Endothelial cell of umbilical vein (primary cell): ENCODE data around the gene IFT88. TPM values are rescaled to one million over a fixed set of nuclear protein-coding genes. Genes with fewer than 3 reads are reported as not detected.
"Not testable (repeated sequence)": the region's sequence is repeated elsewhere in the genome, so short reads cannot be mapped to it uniquely, and the experiment has no call there.

Experiments used
- BruUV-seq: library from RNA; stranded (reverse); fragments of 400-500 nt; replicated peaks from 2 replicates; lab custom pipeline; 2021; lab: Mats Ljungman, UMichigan
- CTCF ChIA-PET: fragments of 300-600, 350-600 bp; sonication (Branson Sonifier 250); formaldehyde crosslinking; loops from one replicate; lab custom pipeline; 2021; ENCODE audit warnings: antibody characterized with exemption, inconsistent platforms; lab: Charles Lee
- POLR2A ChIA-PET: fragments of 300-600, 350-600 bp; sonication (Branson Sonifier 250); formaldehyde crosslinking; loops from one replicate; lab custom pipeline; 2021; ENCODE audit warnings: antibody characterized with exemption, inconsistent platforms; lab: Charles Lee
- DNase-seq: peaks from one replicate; pipeline ENCODE4 v3.0.0-alpha.2; 2011; ENCODE audit warnings: low read depth, low spot score
- FAIRE-seq: peaks from 2 replicates; lab custom pipeline; 2011; peaks lifted over from hg19 to GRCh38; lab: Jason Lieb, UNC
- H2AFZ ChIP-seq: 2 replicates; pipeline ENCODE4 v1.6.0; 2012; ENCODE audit warnings: low read depth, low read length, control low read depth, inconsistent platforms
- H3K27ac ChIP-seq: 2 replicates; pipeline ENCODE4 v1.5.1; 2011; ENCODE audit warnings: low read depth, mild to moderate bottlenecking, control low read depth, low read length, moderate library complexity; ENCODE audit not compliant: insufficient read depth
- H3K27me3 ChIP-seq, 2 experiments: 2 replicates each; pipeline versions ENCODE4 v1.6.0 to v1.6.1; 2011; ENCODE audit warnings: low read length in 2 of 2, mixed read lengths in 1 of 2; ENCODE audit not compliant: control insufficient read depth in 2 of 2, insufficient read depth in 2 of 2
- H3K36me3 ChIP-seq, 2 experiments: 2 replicates in 1 of 2; 3 replicates in 1 of 2; pipeline ENCODE4 v1.5.1; 2011; ENCODE audit warnings: low read length in 2 of 2, mild to moderate bottlenecking in 1 of 2, moderate library complexity in 1 of 2; ENCODE audit not compliant: control insufficient read depth in 2 of 2, insufficient read depth in 2 of 2; ENCODE audit errors: extremely low read depth in 1 of 2
- H3K4me1 ChIP-seq: 3 replicates; pipeline ENCODE4 v1.5.1; 2011; ENCODE audit warnings: mild to moderate bottlenecking, low read length; ENCODE audit not compliant: control insufficient read depth, insufficient read depth; ENCODE audit errors: extremely low read depth
- H3K4me2 ChIP-seq: 2 replicates; pipeline ENCODE4 v1.6.1; 2011; ENCODE audit warnings: low read length, control low read depth, mixed read lengths; ENCODE audit not compliant: insufficient read depth
- H3K4me3 ChIP-seq, 3 experiments: fragments of 200-600 bp in 1 of 3; sonication (generic), shearing (Covaris generic) in 1 of 3; replicated peaks in 1 of 3; 2 replicates each; pipeline ENCODE4 v1.5.1; 2011 to 2016; ENCODE audit warnings: control low read depth in 3 of 3, low read length in 3 of 3, mild to moderate bottlenecking in 2 of 3, inconsistent platforms in 1 of 3, low read depth in 1 of 3, moderate library complexity in 1 of 3; ENCODE audit not compliant: insufficient read depth in 1 of 3
- H3K79me2 ChIP-seq: 2 replicates; pipeline ENCODE4 v1.6.0; 2012; ENCODE audit warnings: low read length, inconsistent platforms; ENCODE audit not compliant: control insufficient read depth, insufficient read depth
- H3K9ac ChIP-seq: replicated peaks from 2 replicates; pipeline ENCODE3; 2011; ENCODE audit warnings: low read length, control low read depth; ENCODE audit not compliant: insufficient read depth; ENCODE audit errors: extremely low read depth
- H3K9me1 ChIP-seq: replicated peaks from 3 replicates; pipeline ENCODE4 v1.6.0; 2011; ENCODE audit warnings: mild to moderate bottlenecking, low read length; ENCODE audit not compliant: control insufficient read depth, insufficient read depth; ENCODE audit errors: extremely low read depth
- H3K9me3 ChIP-seq: replicated peaks from 2 replicates; pipeline ENCODE4 v1.5.1; 2012; ENCODE audit warnings: low read length, inconsistent platforms; ENCODE audit not compliant: control insufficient read depth, insufficient read depth
- H4K20me1 ChIP-seq: replicated peaks from 2 replicates; pipeline ENCODE3; 2011; ENCODE audit warnings: mild to moderate bottlenecking, low read length; ENCODE audit not compliant: control insufficient read depth, insufficient read depth; ENCODE audit errors: extremely low read depth
- EZH2 ChIP-seq: IDR thresholded peaks from 2 replicates; pipeline ENCODE4 v1.6.1; 2012; ENCODE audit warnings: borderline replicate concordance, low read depth, mild to moderate bottlenecking, moderate library complexity, low read length, inconsistent platforms; ENCODE audit not compliant: severe bottlenecking
- FOS ChIP-seq: IDR thresholded peaks from 2 replicates; pipeline ENCODE4 v1.6.1; 2011; ENCODE audit warnings: mild to moderate bottlenecking, low read length, moderate library complexity, borderline replicate concordance; ENCODE audit not compliant: insufficient read depth
- GATA2 ChIP-seq: IDR thresholded peaks from 2 replicates; pipeline ENCODE4 v1.7.0; 2011; ENCODE audit warnings: low read depth, mild to moderate bottlenecking, moderate library complexity, mixed read lengths, low read length; ENCODE audit not compliant: insufficient read length, insufficient read depth
- JUN ChIP-seq: IDR thresholded peaks from 2 replicates; pipeline ENCODE4 v1.6.1; 2011; ENCODE audit warnings: borderline replicate concordance, low read depth; ENCODE audit not compliant: insufficient read length, insufficient read depth
- POLR2A ChIP-seq: IDR thresholded peaks from 2 replicates; pipeline ENCODE4 v1.6.1; 2012; ENCODE audit warnings: low read depth, mild to moderate bottlenecking, control low read depth, low read length
- POLR2AphosphoS5 ChIP-seq: IDR thresholded peaks from 2 replicates; pipeline ENCODE4 v1.6.1; 2012; ENCODE audit warnings: low read depth, mild to moderate bottlenecking, control low read depth, low read length, moderate library complexity; ENCODE audit not compliant: insufficient read depth
- dilution Hi-C: fragments of 300-500 bp; cut with MboI; formaldehyde crosslinking; loops from one replicate; pipeline ENCODE4 v1.15.0; 2019; ENCODE audit warnings: low sequenced_read_pairs; ENCODE audit not compliant: extremely low pct_ligation_motif_present
- intact Hi-C: fragments of 100-400 bp; cut with micrococcal nuclease; formaldehyde crosslinking; loops from one replicate; pipeline ENCODE4 v1.10.0; 2022
- polyA plus RNA-seq, 4 experiments: library from polyadenylated mRNA; depleted of rRNA in 3 of 4; stranded (reverse) in 3 of 4; unstranded in 1 of 4; fragments of >200 nt; gene quantifications; 2 replicates each; pipeline versions ENCODE4 v1.2.1 to v1.2.3, GENCODE V29; 2011 to 2012; ENCODE audit warnings: missing spikeins in 1 of 4
- total RNA-seq: library from RNA; stranded (reverse); gene quantifications from 2 replicates; pipeline ENCODE4 v1.2.3, GENCODE V29; 2021
- TF ChIP-seq, protein P1 (sequence below), 2 donors: IDR thresholded peaks; 1 replicate in 1 of 2; 2 replicates in 1 of 2; pipeline ENCODE4 v1.5.1; 2011; ENCODE audit warnings: low read length in 2 of 2, mild to moderate bottlenecking in 2 of 2, moderate library complexity in 2 of 2, control low read depth in 1 of 2, inconsistent platforms in 1 of 2, low read depth in 1 of 2; ENCODE audit not compliant: insufficient read depth in 1 of 2; ENCODE audit errors: extremely low read depth in 1 of 2
- TF ChIP-seq, protein P2 (sequence below): IDR thresholded peaks from 2 replicates; pipeline ENCODE4 v1.6.1; 2011; ENCODE audit not compliant: insufficient read depth, insufficient read length

Gene IFT88
- total and polyA plus RNA-seq, 2 donors (not counting 3 experiments of a cell fraction or from before 2014, with no cell fraction given) = 2.4 to 9.1 TPM

DNA sequence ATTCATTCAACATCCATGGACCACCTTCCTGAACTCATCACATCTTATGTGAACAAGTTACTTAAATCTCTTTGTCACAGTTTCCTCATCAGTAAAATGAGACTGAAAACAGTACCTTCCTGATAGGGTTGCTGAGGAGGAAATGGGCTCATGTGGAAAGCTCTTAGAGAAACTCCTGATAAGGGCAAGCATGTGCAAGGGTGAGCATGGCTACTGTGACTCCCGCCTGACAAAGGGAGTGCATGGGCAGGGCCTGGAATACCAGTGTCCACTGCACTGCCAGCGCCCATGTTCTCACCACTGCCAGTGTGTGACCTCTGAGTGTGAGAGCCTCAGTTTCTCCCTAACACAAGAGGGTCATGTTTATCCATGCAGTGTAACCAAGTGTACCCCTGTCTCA is 109.3 kb downstream of the IFT88 start:
- H3K27me3 ChIP-seq = no peaks in the 10 kb centered on the region
- dilution Hi-C loops (no loop called here), intact Hi-C loops (no loop called here)
- DNase-seq (no peak), FAIRE-seq (no peak)
- no peak overlapping the region for H3K4me2 ChIP-seq
- no peaks in the 10 kb centered on the region for H4K20me1 ChIP-seq
- no peak overlapping the region for H3K9ac ChIP-seq
- H3K27ac ChIP-seq = no peak overlapping the region
- no peaks in the 10 kb centered on the region for H3K9me1 ChIP-seq
- H2AFZ ChIP-seq = no peak overlapping the region
- no peaks in the 10 kb centered on the region for H3K9me3 ChIP-seq
- H3K4me1 ChIP-seq = no peaks in the 10 kb centered on the region
- CTCF ChIA-PET = interaction anchor here (0.6 to 2.3 kb wide), 2 partner anchors 10 to 13 kb away, joined by 4 read pairs; no protein-coding TSS in a partner anchor
- POLR2A ChIA-PET = no interaction called here
- TF ChIP-seq JUN = no peak
- no peak for TF ChIP-seq POLR2AphosphoS5
- no peak for TF ChIP-seq POLR2A
- TF ChIP-seq, protein P1, sequence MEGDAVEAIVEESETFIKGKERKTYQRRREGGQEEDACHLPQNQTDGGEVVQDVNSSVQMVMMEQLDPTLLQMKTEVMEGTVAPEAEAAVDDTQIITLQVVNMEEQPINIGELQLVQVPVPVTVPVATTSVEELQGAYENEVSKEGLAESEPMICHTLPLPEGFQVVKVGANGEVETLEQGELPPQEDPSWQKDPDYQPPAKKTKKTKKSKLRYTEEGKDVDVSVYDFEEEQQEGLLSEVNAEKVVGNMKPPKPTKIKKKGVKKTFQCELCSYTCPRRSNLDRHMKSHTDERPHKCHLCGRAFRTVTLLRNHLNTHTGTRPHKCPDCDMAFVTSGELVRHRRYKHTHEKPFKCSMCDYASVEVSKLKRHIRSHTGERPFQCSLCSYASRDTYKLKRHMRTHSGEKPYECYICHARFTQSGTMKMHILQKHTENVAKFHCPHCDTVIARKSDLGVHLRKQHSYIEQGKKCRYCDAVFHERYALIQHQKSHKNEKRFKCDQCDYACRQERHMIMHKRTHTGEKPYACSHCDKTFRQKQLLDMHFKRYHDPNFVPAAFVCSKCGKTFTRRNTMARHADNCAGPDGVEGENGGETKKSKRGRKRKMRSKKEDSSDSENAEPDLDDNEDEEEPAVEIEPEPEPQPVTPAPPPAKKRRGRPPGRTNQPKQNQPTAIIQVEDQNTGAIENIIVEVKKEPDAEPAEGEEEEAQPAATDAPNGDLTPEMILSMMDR (IDR thresholded peaks at IDR 0.05; ENCODE audit: extremely low read depth in 1 of 2, insufficient read depth in 1 of 2, low read depth in 1 of 2, low read length in 2 of 2) = no peak
- no peak for TF ChIP-seq FOS
- TF ChIP-seq GATA2 = no peak
- TF ChIP-seq, protein P2, sequence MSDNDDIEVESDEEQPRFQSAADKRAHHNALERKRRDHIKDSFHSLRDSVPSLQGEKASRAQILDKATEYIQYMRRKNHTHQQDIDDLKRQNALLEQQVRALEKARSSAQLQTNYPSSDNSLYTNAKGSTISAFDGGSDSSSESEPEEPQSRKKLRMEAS = no peak
- TF ChIP-seq EZH2 = no peak
- no TSS peak for BruUV-seq
- H3K79me2 ChIP-seq = no peaks in the 10 kb centered on the region
- no peak overlapping the region for H3K4me3 ChIP-seq
- H3K36me3 ChIP-seq = no peaks in the 10 kb centered on the region

DNA sequence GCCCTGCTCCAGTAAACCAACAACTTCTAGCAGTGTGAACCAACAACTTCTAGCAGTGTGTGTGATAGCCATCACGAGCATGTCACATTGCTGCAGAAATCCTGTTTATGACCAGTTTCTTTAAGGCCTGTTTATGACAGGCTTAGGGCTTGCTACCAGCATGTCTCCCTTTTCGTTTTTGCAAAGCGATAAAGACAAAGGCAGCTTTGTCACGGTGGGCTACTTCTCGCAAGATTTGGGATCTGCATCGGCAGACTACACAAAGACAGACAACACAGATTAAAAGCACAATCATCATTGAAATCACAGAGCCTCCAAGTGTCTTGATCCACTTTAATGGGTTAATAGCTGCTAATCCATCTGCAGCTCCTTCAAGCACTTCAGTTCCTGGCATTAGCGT is 111.6 kb downstream of the IFT88 start:
- dilution Hi-C loops, intact Hi-C loops, BruUV-seq: not testable (repeated sequence)

More for the DNA sequence above, 111.6 kb downstream of the IFT88 start:
- H3K27ac ChIP-seq, H4K20me1 ChIP-seq, H3K79me2 ChIP-seq, H3K4me1 ChIP-seq, H3K27me3 ChIP-seq, H3K9me3 ChIP-seq, POLR2A ChIA-PET, H3K9ac ChIP-seq, H3K36me3 ChIP-seq, H2AFZ ChIP-seq, H3K9me1 ChIP-seq, H3K4me2 ChIP-seq, H3K4me3 ChIP-seq: not testable (repeated sequence)
- DNase-seq = peak; percentile 16
- CTCF ChIA-PET = interaction anchor here (2.3 kb wide), 1 partner anchor 15 kb away, joined by 4 read pairs; no protein-coding TSS in a partner anchor
- FAIRE-seq = peak; percentile 50
